CD14-positive monocyte (primary cell): Measurements from ENCODE around the gene FOXI2. TPM values are rescaled to one million over a fixed set of nuclear protein-coding genes. Genes with fewer than 3 reads are reported as not detected.

ENCODE experiments used
- DNase-seq, 3 donors: peaks; one replicate each; pipeline ENCODE4 v3.0.0-alpha.2; 2011 to 2022
- H2AFZ ChIP-seq: 2 replicates; pipeline ENCODE4 v1.6.0; 2012; ENCODE audit warnings: mild to moderate bottlenecking, low read depth, low read length, inconsistent platforms; ENCODE audit not compliant: insufficient read depth, poor library complexity, severe bottlenecking
- H3K27ac ChIP-seq, 2 donors: 1 replicate in 1 of 2; 2 replicates in 1 of 2; pipeline ENCODE4 v1.5.1; 2012 to 2013; ENCODE audit warnings: low read length in 2 of 2, control low read depth in 1 of 2, inconsistent platforms in 1 of 2, low read depth in 1 of 2, mild to moderate bottlenecking in 1 of 2
- H3K27me3 ChIP-seq, 2 donors: one replicate each; pipeline versions ENCODE4 v1.6.0 to v1.6.1; 2011 to 2013; ENCODE audit warnings: low read length in 2 of 2; ENCODE audit not compliant: control insufficient read depth in 2 of 2, insufficient read depth in 2 of 2
- H3K36me3 ChIP-seq, 2 donors: replicated peaks in 1 of 2; 1 replicate in 1 of 2; 2 replicates in 1 of 2; pipeline versions ENCODE4 v1.5.1 to v1.6.1; 2012 to 2013; ENCODE audit warnings: low read length in 2 of 2, control low read depth in 1 of 2, inconsistent platforms in 1 of 2, mild to moderate bottlenecking in 1 of 2; ENCODE audit not compliant: insufficient read depth in 2 of 2, control insufficient read depth in 1 of 2
- H3K4me1 ChIP-seq, 2 donors: 1 replicate in 1 of 2; 2 replicates in 1 of 2; pipeline versions ENCODE4 v1.5.1 to v1.6.1; 2012 to 2013; ENCODE audit warnings: low read length in 2 of 2, control low read depth in 1 of 2, inconsistent platforms in 1 of 2, mild to moderate bottlenecking in 1 of 2, moderate library complexity in 1 of 2; ENCODE audit not compliant: insufficient read depth in 2 of 2, control insufficient read depth in 1 of 2
- H3K4me2 ChIP-seq: replicated peaks from 2 replicates; pipeline ENCODE3; 2012; ENCODE audit warnings: low read length, moderate library complexity, mild to moderate bottlenecking; ENCODE audit not compliant: poor library complexity, severe bottlenecking; ENCODE audit errors: extremely low read depth
- H3K4me3 ChIP-seq, 3 experiments: fragments of 200-600 bp in 1 of 3; sonication (generic) in 1 of 3; replicated peaks in 1 of 3; 1 replicate in 2 of 3; 2 replicates in 1 of 3; pipeline ENCODE4 v1.5.1; 2011 to 2013; ENCODE audit warnings: low read length in 3 of 3, mild to moderate bottlenecking in 3 of 3, control low read depth in 2 of 3, low read depth in 2 of 3, inconsistent platforms in 1 of 3, moderate library complexity in 1 of 3
- H3K79me2 ChIP-seq: 2 replicates; pipeline ENCODE4 v1.6.0; 2012; ENCODE audit warnings: mild to moderate bottlenecking, control low read depth, inconsistent platforms, low read length, moderate library complexity; ENCODE audit not compliant: insufficient read depth
- H3K9ac ChIP-seq: 2 replicates; pipeline ENCODE4 v1.6.0; 2017; ENCODE audit warnings: low read length, mild to moderate bottlenecking; ENCODE audit not compliant: insufficient read depth, poor library complexity, severe bottlenecking
- H3K9me3 ChIP-seq, 2 donors: replicated peaks in 1 of 2; 1 replicate in 1 of 2; 2 replicates in 1 of 2; pipeline versions ENCODE4 v1.5.1 to v1.6.1; 2012 to 2013; ENCODE audit warnings: low read length in 2 of 2, control low read depth in 1 of 2; ENCODE audit not compliant: control insufficient read depth in 1 of 2, insufficient read depth in 1 of 2
- H4K20me1 ChIP-seq: 2 replicates; pipeline ENCODE4 v1.6.0; 2012; ENCODE audit warnings: mild to moderate bottlenecking, low read length, control low read depth, moderate library complexity; ENCODE audit not compliant: insufficient read depth
- H3K27ac Mint-ChIP-seq, 7 donors: one replicate each; pipeline ENCODE4 v1.8.0; 2020; ENCODE audit warnings: mild to moderate bottlenecking in 7 of 7, mixed read lengths in 7 of 7, moderate library complexity in 6 of 7, inconsistent platforms in 2 of 7
- H3K27me3 Mint-ChIP-seq, 3 donors: one replicate each; pipeline ENCODE4 v1.8.0; 2021 to 2022; ENCODE audit warnings: low read depth in 3 of 3, mild to moderate bottlenecking in 3 of 3, mixed read lengths in 3 of 3, moderate library complexity in 3 of 3, inconsistent platforms in 1 of 3
- H3K36me3 Mint-ChIP-seq, 2 donors: one replicate each; pipeline ENCODE4 v1.8.0; 2020; ENCODE audit warnings: mixed read lengths in 2 of 2, inconsistent platforms in 1 of 2, mild to moderate bottlenecking in 1 of 2
- H3K4me1 Mint-ChIP-seq: one replicate; pipeline ENCODE4 v1.8.0; 2020; ENCODE audit warnings: mild to moderate bottlenecking, mixed read lengths
- H3K4me3 Mint-ChIP-seq, 2 donors: one replicate each; pipeline ENCODE4 v1.8.0; 2020; ENCODE audit warnings: mild to moderate bottlenecking in 2 of 2, mixed read lengths in 2 of 2, moderate library complexity in 1 of 2
- H3K9me3 Mint-ChIP-seq, 7 donors: one replicate each; pipeline ENCODE4 v1.8.0; 2020 to 2022; ENCODE audit warnings: mixed read lengths in 7 of 7, mild to moderate bottlenecking in 6 of 7, moderate library complexity in 6 of 7, inconsistent platforms in 2 of 7
- CTCF ChIP-seq: fragments of 200-600 bp; IDR thresholded peaks from one replicate; pipeline ENCODE4 v1.8.0; 2022; ENCODE audit warnings: antibody characterized with exemption, mild to moderate bottlenecking
- WGBS: methylation state at CpG from one replicate; pipeline ENCODE4 v1.1.5; 2013; ENCODE audit warnings: missing lambda C conversion rate; ENCODE audit not compliant: insufficient coverage; 5-methylcytosine and 5-hydroxymethylcytosine counted together
- intact Hi-C, 2 donors: fragments of 100-400 bp; cut with micrococcal nuclease; formaldehyde crosslinking; loops; one replicate each; pipeline versions ENCODE4 v1.15.0 to v1.15.1; 2023
- polyA plus RNA-seq, 3 donors: library from polyadenylated mRNA; depleted of rRNA in 1 of 3; unstranded in 2 of 3; stranded (reverse) in 1 of 3; fragments of 300-500 nt in 2 of 3; fragments of >200 nt in 1 of 3; fragmentation: Illumina TruSeq in 2 of 3; gene quantifications; 1 replicate in 2 of 3; 2 replicates in 1 of 3; pipeline ENCODE4 v1.2.3, GENCODE V29; 2012 to 2021

FOXI2 gene
- polyA plus RNA-seq, 3 donors = not detected

GRCh38 chr10:127690176-127690835 lies 46.7 kb upstream of the FOXI2 start:
- H3K36me3 ChIP-seq = no peaks in the 10 kb centered on the region
- no peaks in the 10 kb centered on the region for H4K20me1 ChIP-seq
- H2AFZ ChIP-seq = no peak overlapping the region
- no peak overlapping the region for H3K9ac ChIP-seq
- H3K9me3 Mint-ChIP-seq = no peaks in the 10 kb centered on the region
- H3K4me1 Mint-ChIP-seq = no peaks in the 10 kb centered on the region
- no peak overlapping the region for H3K4me3 ChIP-seq
- H3K79me2 ChIP-seq = no peaks in the 10 kb centered on the region
- H3K36me3 Mint-ChIP-seq = no peaks in the 10 kb centered on the region
- H3K4me2 ChIP-seq = no peak overlapping the region
- no peak overlapping the region for H3K4me3 Mint-ChIP-seq
- intact Hi-C loops = no loop called here
- H3K27ac Mint-ChIP-seq = no peak overlapping the region
- peaks cover 5 to 7% (median 5%) of the 10 kb centered on the region in 3 donors for H3K27me3 Mint-ChIP-seq
- H3K27ac ChIP-seq = no peak overlapping the region
- WGBS = 80% methylated on average over 1 of the region's 2 CpGs
- H3K9me3 ChIP-seq = no peaks in the 10 kb centered on the region
- peaks cover 0 to 3% of the 10 kb centered on the region in 2 donors for H3K27me3 ChIP-seq
- no peaks in the 10 kb centered on the region for H3K4me1 ChIP-seq
- no peak for TF ChIP-seq CTCF
- no peak for DNase-seq

GRCh38 chr10:127694580-127695193 lies 42.3 kb upstream of the FOXI2 start:
- no peaks in the 10 kb centered on the region for H4K20me1 ChIP-seq
- no peaks in the 10 kb centered on the region for H3K9me3 Mint-ChIP-seq

More at GRCh38 chr10:127694580-127695193, 42.3 kb upstream of the FOXI2 start:
- 62% methylated on average over 8 of the region's 8 CpGs for WGBS
- H3K4me1 ChIP-seq = no peaks in the 10 kb centered on the region
- H3K4me2 ChIP-seq = no peak overlapping the region
- H3K4me3 ChIP-seq = no peak overlapping the region
- no peak overlapping the region for H3K27ac ChIP-seq
- no peak overlapping the region for H3K4me3 Mint-ChIP-seq
- peaks cover 5 to 13% (median 10%) of the 10 kb centered on the region in 3 donors for H3K27me3 Mint-ChIP-seq
- no peaks in the 10 kb centered on the region for H3K4me1 Mint-ChIP-seq
- no peak overlapping the region for H3K27ac Mint-ChIP-seq
- H3K36me3 Mint-ChIP-seq = no peaks in the 10 kb centered on the region
- no peaks in the 10 kb centered on the region for H3K9me3 ChIP-seq
- peaks cover 0 to 3% of the 10 kb centered on the region in 2 donors for H3K27me3 ChIP-seq
- no peaks in the 10 kb centered on the region for H3K79me2 ChIP-seq
- no peak overlapping the region for H3K9ac ChIP-seq
- intact Hi-C loops = no loop called here
- no peak overlapping the region for H2AFZ ChIP-seq
- DNase-seq = peak in 1 of 3 donors; percentile 1
- peak; percentile 51 for TF ChIP-seq CTCF
- H3K36me3 ChIP-seq = no peaks in the 10 kb centered on the region
